GM12878 (cell line): Measurements from ENCODE around the gene SYTL1. TPM values are rescaled to one million over a fixed set of nuclear protein-coding genes. Genes with fewer than 3 reads are reported as not detected.

Experiments
- ATAC-seq: fragments of 200-7000 bp; cut with Tn5 transposase; 3 replicates; pipeline ENCODE4 v1.9.1; 2020; ENCODE audit warnings: mild to moderate bottlenecking, moderate library complexity
- BruUV-seq: library from RNA; stranded (reverse); fragments of 400-500 nt; replicated peaks from 2 replicates; lab custom pipeline; 2021; lab: Mats Ljungman, UMichigan
- CTCF ChIA-PET: fragments of 300-600 bp; sonication (Branson Sonifier 250); formaldehyde crosslinking; extraction: SDS; loops from one replicate; lab custom pipeline; 2021; ENCODE audit warnings: inconsistent platforms; lab: Yijun Ruan, JAX
- POLR2A ChIA-PET: fragments of 350-600 bp; formaldehyde crosslinking; extraction: SDS; loops from one replicate; lab custom pipeline; 2021; ENCODE audit warnings: inconsistent platforms; lab: Charles Lee
- RAD21 ChIA-PET: fragments of 300-600 bp; sonication (Branson Sonifier 250); formaldehyde crosslinking; loops from one replicate; lab custom pipeline; 2023; ENCODE audit warnings: antibody characterized with exemption; ENCODE audit not compliant: unreplicated experiment; lab: Charles Lee
- SMC1A ChIA-PET: fragments of 300-600 bp; sonication (Branson Sonifier 250); formaldehyde crosslinking; loops from one replicate; lab custom pipeline; 2023; ENCODE audit not compliant: unreplicated experiment, uncharacterized antibody; lab: Charles Lee
- DNase-seq: peaks from one replicate; pipeline ENCODE4 v3.0.0-alpha.2; 2011; ENCODE audit warnings: low read depth, low spot score
- FAIRE-seq: peaks from 3 replicates; lab custom pipeline; 2011; peaks lifted over from hg19 to GRCh38; lab: Jason Lieb, UNC
- H2AFZ ChIP-seq: 2 replicates; pipeline ENCODE4 v1.6.0; 2011; ENCODE audit warnings: low read depth, low read length, control low read depth; ENCODE audit not compliant: control insufficient read depth
- H3K27ac ChIP-seq: 2 replicates; pipeline ENCODE4 v1.5.1; 2011; ENCODE audit warnings: control low read depth; ENCODE audit not compliant: control insufficient read depth, insufficient read depth
- H3K27me3 ChIP-seq, 2 experiments: replicated peaks in 1 of 2; 2 replicates each; pipeline versions ENCODE4 v1.6.0 to v1.6.1; 2011; ENCODE audit warnings: low read length in 1 of 2; ENCODE audit not compliant: control insufficient read depth in 2 of 2, insufficient read depth in 2 of 2
- H3K36me3 ChIP-seq, 2 experiments: 2 replicates each; pipeline ENCODE4 v1.5.1; 2011; ENCODE audit warnings: low read length in 1 of 2; ENCODE audit not compliant: control insufficient read depth in 2 of 2, insufficient read depth in 2 of 2
- H3K4me1 ChIP-seq: 2 replicates; pipeline ENCODE4 v1.6.1; 2011; ENCODE audit warnings: mild to moderate bottlenecking, low read length, moderate library complexity, mixed read lengths; ENCODE audit not compliant: control insufficient read depth, insufficient read depth
- H3K4me2 ChIP-seq: 2 replicates; pipeline ENCODE4 v1.6.0; 2011; ENCODE audit warnings: control low read depth; ENCODE audit not compliant: control insufficient read depth, insufficient read depth
- H3K4me3 ChIP-seq: fragments of 200-600 bp; sonication (generic); 2 replicates; pipeline ENCODE4 v1.5.1; 2016
- H3K79me2 ChIP-seq: 2 replicates; pipeline ENCODE4 v1.6.0; 2011; ENCODE audit warnings: low read length; ENCODE audit not compliant: control insufficient read depth, insufficient read depth
- H3K9ac ChIP-seq: 2 replicates; pipeline ENCODE4 v1.8.0; 2011; ENCODE audit warnings: low read length, control low read depth, mixed read lengths; ENCODE audit not compliant: control insufficient read depth, insufficient read depth
- H3K9me3 ChIP-seq: replicated peaks from 3 replicates; pipeline ENCODE4 v1.5.1; 2011; ENCODE audit warnings: mild to moderate bottlenecking, low read length; ENCODE audit not compliant: control insufficient read depth, insufficient read depth
- H4K20me1 ChIP-seq: 2 replicates; pipeline ENCODE4 v1.6.0; 2011; ENCODE audit not compliant: control insufficient read depth, insufficient read depth
- BMI1 ChIP-seq: fragments of 450-650 bp; IDR thresholded peaks from 2 replicates; pipeline ENCODE4 v1.6.1; 2016; ENCODE audit warnings: mild to moderate bottlenecking, moderate library complexity, borderline replicate concordance
- CREM ChIP-seq: IDR thresholded peaks from 2 replicates; pipeline ENCODE4 v1.6.1; 2014; ENCODE audit warnings: antibody characterized with exemption, low read depth
- DPF2 ChIP-seq: fragments of 450-650 bp; IDR thresholded peaks from 2 replicates; pipeline ENCODE4 v1.6.1; 2017; ENCODE audit warnings: mild to moderate bottlenecking
- GABPA ChIP-seq: IDR thresholded peaks from 2 replicates; pipeline ENCODE4 v1.6.1; 2014; ENCODE audit warnings: antibody characterized with exemption, low read depth, mild to moderate bottlenecking, inconsistent platforms
- HDAC2 ChIP-seq: fragments of 200-600 bp; sonication (generic); IDR thresholded peaks from 2 replicates; pipeline ENCODE4 v1.6.1; 2017
- IRF3 ChIP-seq: fragments of 450-650 bp; IDR thresholded peaks from 2 replicates; pipeline ENCODE4 v1.6.1; 2014; ENCODE audit warnings: mild to moderate bottlenecking
- KLF5 ChIP-seq: fragments of 450-650 bp; IDR thresholded peaks from 2 replicates; pipeline ENCODE4 v1.6.1; 2014; ENCODE audit warnings: mild to moderate bottlenecking; ENCODE audit not compliant: partially characterized antibody
- MLLT1 ChIP-seq: fragments of 450-650 bp; IDR thresholded peaks from 2 replicates; pipeline ENCODE4 v1.6.1; 2016; ENCODE audit warnings: mild to moderate bottlenecking
- MTA2 ChIP-seq: fragments of 450-650 bp; IDR thresholded peaks from 2 replicates; pipeline ENCODE4 v1.6.1; 2016; ENCODE audit warnings: low read depth, mild to moderate bottlenecking, moderate library complexity
- MXI1 ChIP-seq: fragments of 150-350 bp; IDR thresholded peaks from 2 replicates; pipeline ENCODE4 v1.6.1; 2011; ENCODE audit warnings: low read depth, mild to moderate bottlenecking, inconsistent platforms, low read length, improper control_type of control experiment
- PML ChIP-seq: IDR thresholded peaks from 2 replicates; pipeline ENCODE4 v1.6.1; 2012; ENCODE audit warnings: low read length, inconsistent platforms
- POLR2AphosphoS5 ChIP-seq: IDR thresholded peaks from 2 replicates; pipeline ENCODE4 v1.6.1; 2011; ENCODE audit warnings: mild to moderate bottlenecking, low read length, inconsistent platforms
- SPI1 ChIP-seq: IDR thresholded peaks from 2 replicates; pipeline ENCODE4 v1.6.1; 2011; ENCODE audit warnings: low read depth, mild to moderate bottlenecking, low read length, moderate library complexity, borderline replicate concordance; ENCODE audit not compliant: insufficient read depth
- SUZ12 ChIP-seq: fragments of 200-600 bp; sonication (generic); IDR thresholded peaks from one replicate; pipeline ENCODE4 v1.6.1; 2018; ENCODE audit warnings: antibody characterized with exemption, mild to moderate bottlenecking; ENCODE audit not compliant: unreplicated experiment
- ZNF24 ChIP-seq: fragments of 450-650 bp; IDR thresholded peaks from 2 replicates; pipeline ENCODE4 v1.6.1; 2017; ENCODE audit warnings: antibody characterized with exemption, mild to moderate bottlenecking
- ZNF274 ChIP-seq: IDR thresholded peaks from one replicate; pipeline ENCODE4 v1.8.0; 2011; ENCODE audit not compliant: insufficient read length, insufficient read depth
- ZNF687 ChIP-seq: fragments of 450-650 bp; IDR thresholded peaks from 2 replicates; pipeline ENCODE4 v1.6.1; 2017; ENCODE audit warnings: mild to moderate bottlenecking, moderate library complexity
- ZSCAN29 ChIP-seq: fragments of 450-650 bp; IDR thresholded peaks from 2 replicates; pipeline ENCODE4 v1.6.1; 2017; ENCODE audit warnings: mild to moderate bottlenecking, moderate library complexity
- WGBS: methylation state at CpG from one replicate; pipeline ENCODE4 v1.1.6; 2016; ENCODE audit warnings: low lambda C conversion rate; ENCODE audit not compliant: insufficient replicate concordance, insufficient coverage; ENCODE audit errors: missing lambda C conversion rate; 5-methylcytosine and 5-hydroxymethylcytosine counted together
- in situ Hi-C: fragments of 300-500 bp; cut with MboI; formaldehyde crosslinking; loops from 9 replicates; pipeline ENCODE4 v1.14.3; 2018; ENCODE audit warnings: mixed read lengths
- intact Hi-C: fragments of 100-400 bp; cut with micrococcal nuclease; formaldehyde crosslinking; loops from one replicate; pipeline ENCODE4 v1.14.2; 2022; ENCODE audit not compliant: unreplicated experiment
- polyA plus RNA-seq, 11 experiments: library from polyadenylated mRNA; depleted of rRNA in 4 of 11; unstranded in 6 of 11; stranded (reverse) in 5 of 11; fragments of >200 nt; fragmentation: Nextera tagmentation in 4 of 11; fragmentation: Illumina TruSeq in 1 of 11; extraction: Ambion mirVana in 4 of 11; extraction: Trizol in 1 of 11; gene quantifications; 1 replicate in 1 of 11; 2 replicates in 10 of 11; pipeline versions ENCODE4 v1.2.1 to v1.2.3, GENCODE V29; 2011 to 2016; ENCODE audit warnings: inconsistent platforms in 2 of 11, missing spikeins in 2 of 11, low read depth in 1 of 11
- total RNA-seq, 4 experiments: library from RNA; depleted of rRNA in 3 of 4; stranded (reverse); fragments of >200 nt in 3 of 4; fragmentation: Illumina TruSeq in 1 of 4; extraction: Trizol in 1 of 4; gene quantifications; 2 replicates each; pipeline versions ENCODE4 v1.2.1 to v1.2.3, GENCODE V29; 2013 to 2021

Gene SYTL1
- total and polyA plus RNA-seq, 10 of the 15 experiments (the other 5 are each of a cell fraction or from before 2014, with no cell fraction given) = 0.72 to 45.6 (median 14.8) TPM

- no peak for TF ChIP-seq IRF3
- no peak for TF ChIP-seq ZNF24
- no peak for TF ChIP-seq SUZ12
- TF ChIP-seq BMI1 = no peak
- TF ChIP-seq CREM = no peak
- TF ChIP-seq HDAC2 = no peak
- TF ChIP-seq GABPA = no peak
- TF ChIP-seq MLLT1 = no peak
- TF ChIP-seq ZSCAN29 = no peak
- no peak for TF ChIP-seq MXI1
- TF ChIP-seq MTA2 = no peak
- TF ChIP-seq KLF5 = no peak
- TF ChIP-seq SPI1 = no peak
- TF ChIP-seq POLR2AphosphoS5 = no peak
- TF ChIP-seq PML = no peak
- no peak for TF ChIP-seq ZNF687
- TF ChIP-seq ZNF274 = no peak
- no peak for TF ChIP-seq DPF2
- TF ChIP-seq, all 136 proteins: peak for 0
- ChIA-PET CTCF (interaction anchor here (0.6 to 3.5 kb wide), 9 partner anchors 9 to 153 kb away, joined by 3 to 16 read pairs (median 5); partner anchors contain the start of gene SLC9A1), POLR2A (interaction anchor here (0.7 to 1.0 kb wide), 2 partner anchors 15 to 1032 kb away, joined by 3 to 6 read pairs; no protein-coding TSS in a partner anchor), SMC1A (interaction anchor here (0.9 kb wide), 1 partner anchor 407 kb away, joined by 3 read pairs; the partner anchor contains the start of gene GPATCH3), RAD21 (interaction anchor here (0.5 to 1.2 kb wide), 3 partner anchors 11 to 99 kb away, joined by 3 to 4 read pairs (median 3); no protein-coding TSS in a partner anchor)
- Histone ChIP-seq H3K9ac (no peak overlapping the region), H4K20me1 (no peaks in the 10 kb centered on the region), H2AFZ (no peak overlapping the region), H3K4me1 (no peaks in the 10 kb centered on the region), H3K27me3 (no peaks in the 10 kb centered on the region), H3K36me3 (no peaks in the 10 kb centered on the region), H3K79me2 (no peaks in the 10 kb centered on the region), H3K4me2 (no peak overlapping the region), H3K27ac (no peak overlapping the region), H3K9me3 (no peaks in the 10 kb centered on the region), H3K4me3 (no peak overlapping the region)
- FAIRE-seq (no peak), DNase-seq (no peak), ATAC-seq (no peak)
- intact Hi-C loops (no loop called here), in situ Hi-C loops (no loop called here)
- WGBS = 97% methylated on average over 6 of the region's 6 CpGs
- BruUV-seq = no TSS peak
Observed at GRCh38 chr1:27307874-27308598, 33.8 kb upstream of the SYTL1 start.
